Frontal cortex (tissue), 4 donors: ENCODE measurements around the gene R3HCC1L. TPM values are rescaled to one million over a fixed set of nuclear protein-coding genes. Genes with fewer than 3 reads are reported as not detected.

Experiments used
- DNase-seq, 2 donors: peaks; one replicate each; pipeline ENCODE4 v3.0.0; 2012; ENCODE audit warnings: low spot score in 2 of 2
- FAIRE-seq: peaks from 2 replicates; lab custom pipeline; 2012; peaks lifted over from hg19 to GRCh38; lab: Jason Lieb, UNC
- total RNA-seq: library from RNA; depleted of rRNA; stranded (reverse); fragments of >200 nt; gene quantifications from one replicate; pipeline ENCODE4 v1.2.3, GENCODE V29; 2014
- donor health status: control.
- donor health status: control.
- donor health status: control.

R3HCC1L gene
- total RNA-seq, 1 donor from 2014 or later: 17.9 TPM

- FAIRE-seq (no peak), DNase-seq (peak; percentile 74 to 82)
Measured at GRCh38 chr10:98267894-98268693, 133.6 kb downstream of the R3HCC1L start, which contains the start of gene LOXL4. TSS of gene LOXL4 (minus strand) at chr10:98268194. CDS start at chr10:98263019, 5,175 bp downstream.

GRCh38 chr10:98268694-98269431, 134.4 kb downstream of the R3HCC1L start:
- no peak for FAIRE-seq

GRCh38 chr10:98269435-98269912, 135.0 kb downstream of the R3HCC1L start:
- FAIRE-seq: no peak

More at GRCh38 chr10:98268694-98269431, 134.4 kb downstream of the R3HCC1L start:
- no peak for DNase-seq

GRCh38 chr10:98270073-98270740, 135.8 kb downstream of the R3HCC1L start:
- FAIRE-seq (no peak), DNase-seq (no peak)

More at GRCh38 chr10:98269435-98269912, 135.0 kb downstream of the R3HCC1L start:
- peak; percentile 50 to 71 for DNase-seq

- FAIRE-seq: no peak
- DNase-seq: no peak
Measured at GRCh38 chr10:98270786-98271185, 136.3 kb downstream of the R3HCC1L start.

- DNase-seq (no peak), FAIRE-seq (no peak)
Measured at GRCh38 chr10:98272245-98272644, 137.8 kb downstream of the R3HCC1L start.

GRCh38 chr10:98272656-98273055, 138.2 kb downstream of the R3HCC1L start:
- FAIRE-seq: no peak
- DNase-seq: no peak

GRCh38 chr10:98273057-98273850, 138.8 kb downstream of the R3HCC1L start:
- FAIRE-seq: no peak
- no peak for DNase-seq

GRCh38 chr10:98274562-98274961, 140.1 kb downstream of the R3HCC1L start:
- FAIRE-seq: no peak

GRCh38 chr10:98276311-98276710, 141.9 kb downstream of the R3HCC1L start:
- FAIRE-seq: no peak
- no peak for DNase-seq

More at GRCh38 chr10:98274562-98274961, 140.1 kb downstream of the R3HCC1L start:
- no peak for DNase-seq

GRCh38 chr10:98285416-98285815, 151.0 kb downstream of the R3HCC1L start:
- DNase-seq (no peak), FAIRE-seq (no peak)

- no peak for DNase-seq
- FAIRE-seq: no peak
Measured at GRCh38 chr10:98286419-98286818, 152.0 kb downstream of the R3HCC1L start.

GRCh38 chr10:98287321-98287720, 152.9 kb downstream of the R3HCC1L start:
- no peak for FAIRE-seq
- DNase-seq: no peak

GRCh38 chr10:98289802-98290209, 155.3 kb downstream of the R3HCC1L start:
- DNase-seq: no peak
- FAIRE-seq: no peak

- DNase-seq: no peak
- no peak for FAIRE-seq
Measured at GRCh38 chr10:98292971-98293370, 158.5 kb downstream of the R3HCC1L start.

GRCh38 chr10:98293550-98294269, 159.3 kb downstream of the R3HCC1L start:
- DNase-seq (no peak), FAIRE-seq (no peak)

- DNase-seq: no peak
- no peak for FAIRE-seq
Measured at GRCh38 chr10:98294270-98294627, 159.8 kb downstream of the R3HCC1L start.
